AG09319 (cell line): ENCODE data around the gene ARL6IP4.

ENCODE experiments used
- DNase-seq: peaks from one replicate; pipeline ENCODE4 v3.0.0-alpha.2; 2010; ENCODE audit warnings: low read depth; ENCODE audit errors: extremely low read depth
- CTCF ChIP-seq: IDR thresholded peaks from 2 replicates; pipeline ENCODE4 v1.5.1; 2011; ENCODE audit warnings: low read depth, mild to moderate bottlenecking, inconsistent platforms, low read length, moderate library complexity

Gene ARL6IP4

DNA sequence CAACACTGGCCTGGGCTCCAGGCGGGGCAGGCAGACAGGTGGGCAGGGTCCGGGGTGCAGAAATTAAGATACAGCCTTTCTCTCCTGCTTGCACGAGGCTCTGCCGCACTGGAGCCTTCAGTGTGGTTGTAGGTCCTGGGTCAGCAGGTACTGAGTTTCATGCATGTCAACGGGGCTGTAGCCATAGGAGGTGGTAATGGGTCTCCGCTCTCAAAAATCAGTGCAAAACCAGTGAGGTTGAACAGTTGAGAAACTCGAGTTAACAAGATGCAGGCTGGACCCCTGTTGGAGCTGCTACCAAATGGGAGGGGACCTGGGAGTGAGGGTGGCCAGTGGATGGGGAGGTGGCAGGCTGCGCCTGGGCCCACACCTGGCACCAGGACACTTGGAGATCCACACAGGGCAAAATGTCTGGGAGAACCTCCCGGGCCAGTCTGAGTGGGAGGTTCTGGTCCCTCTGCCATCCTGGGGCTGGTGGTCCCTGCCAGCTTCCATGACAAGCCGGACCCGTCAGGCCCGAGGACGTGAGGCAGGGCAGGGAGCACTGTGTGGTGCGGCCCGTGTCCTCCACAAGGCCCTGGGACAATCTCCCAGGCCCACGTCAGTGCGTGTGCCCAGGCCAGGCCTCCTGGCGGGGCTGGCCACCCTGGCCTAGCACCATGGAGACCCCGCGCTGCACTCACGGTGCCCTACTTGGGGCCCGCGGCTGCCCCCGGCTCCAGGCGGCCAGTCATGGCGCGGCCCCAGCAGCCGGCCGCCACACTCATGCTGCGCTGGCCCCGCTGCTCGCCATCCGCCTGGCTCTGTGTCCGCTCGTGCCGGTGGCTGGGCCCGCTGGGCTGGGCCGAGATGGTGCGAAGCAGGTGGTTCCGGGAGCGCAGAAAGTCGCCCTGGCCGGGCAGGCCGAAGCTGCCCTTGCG lies 5.1 kb downstream of the ARL6IP4 start:
- DNase-seq = no peak

GRCh38 chr12:122986258-122986871 lies 5.9 kb downstream of the ARL6IP4 start:
- no peak for TF ChIP-seq CTCF
- no peak for DNase-seq

More for the DNA sequence above, 5.1 kb downstream of the ARL6IP4 start:
- TF ChIP-seq CTCF = no peak

DNA sequence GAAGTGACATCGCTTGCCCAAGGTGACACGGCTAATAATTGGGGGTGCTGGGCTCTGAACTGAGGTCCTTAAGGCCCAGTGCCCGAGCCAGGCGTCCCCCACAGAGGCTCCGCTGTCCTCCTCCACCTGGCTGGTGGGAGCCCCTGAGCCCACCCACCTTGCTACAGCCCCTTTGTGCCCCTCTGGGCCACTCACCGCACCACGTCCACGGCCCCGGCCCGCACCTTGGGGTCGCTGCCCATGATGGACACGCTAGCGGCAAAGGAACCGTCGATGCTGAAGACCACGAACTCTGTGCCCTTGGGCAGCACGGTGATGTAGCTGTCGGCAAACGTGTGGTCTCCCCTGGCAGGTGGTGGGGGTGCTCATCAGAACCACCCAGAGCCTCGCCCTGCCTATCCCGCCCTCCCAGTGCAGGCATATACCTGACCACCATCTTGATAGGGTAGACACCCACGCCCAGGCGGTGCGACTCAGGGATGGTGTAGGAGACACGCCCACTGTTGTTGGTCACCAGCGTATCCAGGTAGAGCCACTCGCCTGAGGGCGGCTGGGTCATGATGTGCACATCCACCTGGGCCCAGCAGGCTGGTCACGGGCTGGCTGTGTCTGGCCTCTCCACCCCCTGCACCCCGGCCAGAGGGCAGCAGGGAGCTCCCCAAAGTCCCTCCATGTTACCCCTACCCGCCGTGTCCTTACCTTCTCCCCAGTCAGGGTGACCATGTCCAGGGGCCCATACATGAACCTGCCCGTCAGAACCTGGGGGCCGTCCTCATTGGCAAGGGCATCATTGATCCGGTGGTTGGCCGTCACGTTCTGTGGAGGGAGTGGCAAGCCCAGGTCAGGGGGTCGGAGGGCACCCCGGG lies 6.8 kb downstream of the ARL6IP4 start:
- DNase-seq = no peak
- no peak for TF ChIP-seq CTCF

- TF ChIP-seq CTCF = no peak
- DNase-seq = no peak
Measured at GRCh38 chr12:122988036-122988435, 7.6 kb downstream of the ARL6IP4 start.

DNA sequence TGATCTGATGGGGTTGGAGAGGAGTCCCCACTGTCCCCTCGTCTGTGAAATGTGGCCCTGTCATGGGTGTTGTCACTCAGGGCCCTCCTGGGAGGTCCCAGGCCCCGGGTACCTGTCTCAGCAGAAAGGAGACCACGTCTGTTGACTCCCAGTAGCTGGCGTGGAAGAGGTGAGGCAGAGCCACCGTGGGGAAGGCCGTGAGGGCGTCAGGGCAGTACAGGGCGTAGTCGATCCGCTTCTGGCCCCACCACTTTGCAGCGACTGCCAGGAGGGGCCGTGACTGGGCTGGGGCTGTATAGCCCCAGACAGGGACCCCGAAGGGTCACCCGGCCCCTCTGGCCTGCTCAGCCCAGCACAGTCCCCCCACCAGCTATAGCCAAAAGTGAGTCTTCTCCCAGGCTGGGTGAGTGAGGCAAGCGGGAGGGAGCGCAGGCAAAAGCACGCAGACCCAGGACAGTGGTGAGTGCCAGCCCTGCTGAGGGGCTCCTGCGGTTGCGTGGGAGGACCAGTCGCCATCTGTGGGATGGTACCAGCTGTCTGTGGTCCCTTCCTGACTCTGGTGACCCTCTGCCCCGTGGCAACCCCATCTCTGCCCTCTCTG lies 8.2 kb downstream of the ARL6IP4 start:
- DNase-seq = no peak
- no peak for TF ChIP-seq CTCF

DNA sequence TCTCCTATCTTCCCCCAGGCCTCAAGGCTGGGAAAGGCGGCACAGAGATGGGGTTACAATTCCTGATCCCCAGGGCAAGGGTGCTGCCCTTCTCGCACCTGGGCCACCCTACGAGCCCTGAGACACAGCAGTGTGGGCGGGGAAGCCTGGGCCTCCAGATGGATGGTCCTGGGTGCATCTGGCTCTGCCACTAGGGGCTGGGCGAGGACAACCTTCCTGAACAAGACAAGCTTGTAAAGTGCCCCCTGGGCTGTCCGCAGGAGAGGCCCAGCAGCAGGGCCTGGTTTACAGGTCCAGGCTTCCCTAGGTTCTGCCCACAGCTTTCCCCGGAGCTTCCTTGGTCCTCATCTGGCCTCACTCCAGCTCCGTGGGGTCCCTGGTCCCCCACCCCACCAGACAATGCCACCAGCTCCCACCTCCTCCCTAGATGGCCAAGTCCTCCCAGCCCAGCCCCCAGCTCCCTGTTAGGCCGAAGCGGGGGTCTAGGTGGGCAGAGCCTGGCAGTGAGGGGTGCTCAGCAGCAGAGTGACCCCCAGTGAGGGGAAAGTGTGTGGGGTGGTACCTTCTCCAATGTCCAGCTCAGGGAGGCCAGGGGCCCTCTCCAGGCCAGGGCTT lies 8.9 kb downstream of the ARL6IP4 start:
- no peak for TF ChIP-seq CTCF
- DNase-seq = no peak
